AG04449 (cell line): Measurements from ENCODE around the gene PROZ.

Experiments used
- CTCF ChIA-PET: fragments of 350-600 bp; formaldehyde crosslinking; extraction: SDS; loops from one replicate; lab custom pipeline; 2021; ENCODE audit warnings: antibody characterized with exemption; lab: Yijun Ruan, JAX
- POLR2A ChIA-PET: fragments of 400-600, 350-600 bp; formaldehyde crosslinking; extraction: SDS; loops from one replicate; lab custom pipeline; 2020; ENCODE audit warnings: antibody characterized with exemption, inconsistent platforms; lab: Yijun Ruan, JAX
- DNase-seq: peaks from one replicate; pipeline ENCODE4 v3.0.0-alpha.2; 2010; ENCODE audit warnings: low read depth, low spot score
- H3K4me3 ChIP-seq: 2 replicates; pipeline ENCODE4 v1.5.1; 2011; ENCODE audit warnings: low read depth, mild to moderate bottlenecking, control low read depth, low read length
- CTCF ChIP-seq: IDR thresholded peaks from one replicate; pipeline ENCODE4 v1.5.1; 2011; ENCODE audit warnings: mild to moderate bottlenecking, moderate library complexity, low read length, control low read depth, inconsistent platforms; ENCODE audit not compliant: insufficient read depth; ENCODE audit errors: missing control alignments

The PROZ gene

GRCh38 chr13:113116871-113117271 lies 41.6 kb upstream of the PROZ start:
- no peak overlapping the region for H3K4me3 ChIP-seq
- TF ChIP-seq CTCF = no peak
- POLR2A ChIA-PET = no interaction called here
- CTCF ChIA-PET = no interaction called here
- no peak for DNase-seq

GRCh38 chr13:113117335-113117872 lies 41.0 kb upstream of the PROZ start:
- no peak for DNase-seq
- no peak overlapping the region for H3K4me3 ChIP-seq
- TF ChIP-seq CTCF = no peak
- CTCF ChIA-PET = no interaction called here
- POLR2A ChIA-PET = no interaction called here

- ChIA-PET POLR2A (no interaction called here), CTCF (no interaction called here)
- no peak overlapping the region for H3K4me3 ChIP-seq
- no peak for TF ChIP-seq CTCF
- no peak for DNase-seq
These were observed 40.6 kb upstream of the PROZ start for GRCh38 chr13:113117911-113118260.

- no peak overlapping the region for H3K4me3 ChIP-seq
- ChIA-PET POLR2A (no interaction called here), CTCF (no interaction called here)
- DNase-seq = no peak
- no peak for TF ChIP-seq CTCF
These were observed 40.0 kb upstream of the PROZ start for GRCh38 chr13:113118261-113119021.

- DNase-seq = no peak
- H3K4me3 ChIP-seq = no peak overlapping the region
- ChIA-PET CTCF (no interaction called here), POLR2A (no interaction called here)
- no peak for TF ChIP-seq CTCF
These were observed 39.2 kb upstream of the PROZ start for GRCh38 chr13:113119166-113119821.

GRCh38 chr13:113119822-113120189 lies 38.6 kb upstream of the PROZ start:
- CTCF ChIA-PET = no interaction called here
- no peak overlapping the region for H3K4me3 ChIP-seq
- no peak for DNase-seq
- no peak for TF ChIP-seq CTCF
- POLR2A ChIA-PET = no interaction called here
